ENCODE data around the gene GPR173.

Gene GPR173

GRCh38 chrX:53084863-53085262 lies 36.3 kb downstream of the GPR173 start:
- Histone ChIP-seq H3K36me3 (ENCODE audit: control insufficient read depth, insufficient read depth, low read length) (no peaks in the 10 kb centered on the region), H3K9ac (ENCODE audit: low read length) (no peak overlapping the region), H3K27me3 (ENCODE audit: control insufficient read depth, insufficient read depth, low read length) (peaks cover 4% of the 10 kb centered on the region), H3K4me3 (ENCODE audit: low read length) (no peak overlapping the region), H3K4me1 (ENCODE audit: control insufficient read depth, insufficient read depth, low read length) (peaks cover 4% of the 10 kb centered on the region), H3K27ac (ENCODE audit: low read depth, low read length) (no peak overlapping the region)

DNA sequence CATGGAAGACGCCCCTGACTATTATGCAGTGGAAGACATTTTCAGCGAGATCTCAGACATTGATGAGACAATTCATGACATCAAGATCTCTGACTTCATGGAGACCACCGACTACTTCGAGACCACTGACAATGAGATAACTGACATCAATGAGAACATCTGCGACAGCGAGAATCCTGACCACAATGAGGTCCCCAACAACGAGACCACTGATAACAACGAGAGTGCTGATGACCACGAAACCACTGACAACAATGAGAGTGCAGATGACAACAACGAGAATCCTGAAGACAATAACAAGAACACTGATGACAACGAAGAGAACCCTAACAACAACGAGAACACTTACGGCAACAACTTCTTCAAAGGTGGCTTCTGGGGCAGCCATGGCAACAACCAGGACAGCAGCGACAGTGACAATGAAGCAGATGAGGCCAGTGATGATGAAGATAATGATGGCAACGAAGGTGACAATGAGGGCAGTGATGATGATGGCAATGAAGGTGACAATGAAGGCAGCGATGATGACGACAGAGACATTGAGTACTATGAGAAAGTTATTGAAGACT lies 37.2 kb downstream of the GPR173 start:
- Histone ChIP-seq H3K27ac (ENCODE audit: low read depth, low read length) (no peak overlapping the region), H3K4me1 (ENCODE audit: control insufficient read depth, insufficient read depth, low read length) (peaks cover 4% of the 10 kb centered on the region), H3K36me3 (ENCODE audit: control insufficient read depth, insufficient read depth, low read length) (no peaks in the 10 kb centered on the region), H3K9ac (ENCODE audit: low read length) (no peak overlapping the region), H3K4me3 (ENCODE audit: low read length) (no peak overlapping the region), H3K27me3 (ENCODE audit: control insufficient read depth, insufficient read depth, low read length) (peaks cover 7% of the 10 kb centered on the region)

- no peak overlapping the region for H3K9ac ChIP-seq (ENCODE audit: low read length)
- H3K4me3 ChIP-seq (ENCODE audit: low read length), result no peak overlapping the region
- no peaks in the 10 kb centered on the region for H3K36me3 ChIP-seq (ENCODE audit: control insufficient read depth, insufficient read depth, low read length)
- H3K27me3 ChIP-seq (ENCODE audit: control insufficient read depth, insufficient read depth, low read length), result peaks cover 7% of the 10 kb centered on the region
- peaks cover 4% of the 10 kb centered on the region for H3K4me1 ChIP-seq (ENCODE audit: control insufficient read depth, insufficient read depth, low read length)
- H3K27ac ChIP-seq (ENCODE audit: low read depth, low read length), result peak overlapping the region; percentile 40
Observed at GRCh38 chrX:53086464-53086863, 37.9 kb downstream of the GPR173 start.

DNA sequence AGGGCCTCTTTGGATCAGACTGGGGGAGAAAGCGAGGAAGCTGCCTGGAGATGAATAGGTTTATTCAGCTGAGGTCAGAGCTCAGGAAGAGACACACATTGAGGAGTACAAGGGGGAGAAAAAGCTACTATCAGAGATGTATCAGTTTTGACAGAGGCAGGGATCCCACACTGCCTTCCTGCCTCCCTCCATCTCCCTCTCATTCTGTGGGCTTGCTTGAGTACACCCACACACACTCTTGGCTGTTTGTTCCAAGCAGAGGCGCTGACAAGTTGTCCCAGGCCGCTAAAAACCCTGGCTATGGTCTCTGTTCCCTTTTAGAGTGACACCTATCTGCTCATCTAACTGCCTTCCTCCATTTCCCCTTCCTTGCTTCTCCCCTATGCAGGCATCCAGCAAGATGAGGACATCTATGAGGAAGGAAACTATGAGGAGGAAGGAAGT lies 38.8 kb downstream of the GPR173 start:
- Histone ChIP-seq H3K4me1 (ENCODE audit: control insufficient read depth, insufficient read depth, low read length) (peaks cover 4% of the 10 kb centered on the region), H3K27ac (ENCODE audit: low read depth, low read length) (peak overlapping the region; percentile 76), H3K36me3 (ENCODE audit: control insufficient read depth, insufficient read depth, low read length) (no peaks in the 10 kb centered on the region), H3K9ac (ENCODE audit: low read length) (no peak overlapping the region), H3K4me3 (ENCODE audit: low read length) (no peak overlapping the region), H3K27me3 (ENCODE audit: control insufficient read depth, insufficient read depth, low read length) (peaks cover 7% of the 10 kb centered on the region)

- Histone ChIP-seq H3K27ac (ENCODE audit: low read depth, low read length) (peak overlapping the region; percentile 76), H3K27me3 (ENCODE audit: control insufficient read depth, insufficient read depth, low read length) (peaks cover 7% of the 10 kb centered on the region), H3K4me1 (ENCODE audit: control insufficient read depth, insufficient read depth, low read length) (peaks cover 4% of the 10 kb centered on the region), H3K4me3 (ENCODE audit: low read length) (peak overlapping the region; percentile 63), H3K36me3 (ENCODE audit: control insufficient read depth, insufficient read depth, low read length) (no peaks in the 10 kb centered on the region), H3K9ac (ENCODE audit: low read length) (peak overlapping the region; percentile 7)
Observed at GRCh38 chrX:53088136-53088974, 39.8 kb downstream of the GPR173 start.

DNA sequence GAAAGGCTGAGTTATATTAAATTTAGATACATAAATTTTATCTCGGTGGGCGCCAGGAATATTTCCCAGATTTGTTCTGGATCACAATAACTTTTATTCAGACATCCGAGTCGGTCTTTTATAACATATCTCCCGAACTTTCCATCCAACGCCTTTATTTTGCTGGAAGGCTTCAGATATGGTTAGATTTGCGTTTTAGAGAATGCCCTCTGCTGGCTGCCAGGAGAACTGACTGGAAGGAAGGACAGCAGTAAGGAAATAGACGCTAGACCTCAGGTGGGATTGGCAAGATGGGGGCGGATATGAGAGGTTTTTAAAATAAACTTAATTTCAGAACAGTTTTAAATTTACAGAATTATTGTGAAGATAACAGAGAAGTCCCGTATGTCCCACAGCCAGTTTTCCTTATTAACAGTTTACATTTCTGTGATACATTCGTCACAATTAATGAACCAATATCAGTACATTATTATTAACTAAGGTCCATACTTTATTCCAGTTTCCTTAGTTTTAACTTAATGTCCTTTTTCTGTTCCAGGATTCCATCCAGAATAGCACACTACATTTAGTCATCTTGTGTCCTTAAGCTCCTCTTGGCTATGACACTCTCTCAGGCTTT lies 40.7 kb downstream of the GPR173 start:
- Histone ChIP-seq H3K27ac (ENCODE audit: low read depth, low read length) (peak overlapping the region; percentile 76), H3K36me3 (ENCODE audit: control insufficient read depth, insufficient read depth, low read length) (no peaks in the 10 kb centered on the region), H3K4me1 (ENCODE audit: control insufficient read depth, insufficient read depth, low read length) (peaks cover 2% of the 10 kb centered on the region), H3K4me3 (ENCODE audit: low read length) (peak overlapping the region; percentile 63), H3K27me3 (ENCODE audit: control insufficient read depth, insufficient read depth, low read length) (peaks cover 7% of the 10 kb centered on the region), H3K9ac (ENCODE audit: low read length) (peak overlapping the region; percentile 7)

- no peak overlapping the region for H3K27ac ChIP-seq (ENCODE audit: low read depth, low read length)
- no peak overlapping the region for H3K4me3 ChIP-seq (ENCODE audit: low read length)
- H3K27me3 ChIP-seq (ENCODE audit: control insufficient read depth, insufficient read depth, low read length), result peaks cover 7% of the 10 kb centered on the region
- peaks cover 2% of the 10 kb centered on the region for H3K4me1 ChIP-seq (ENCODE audit: control insufficient read depth, insufficient read depth, low read length)
- no peak overlapping the region for H3K9ac ChIP-seq (ENCODE audit: low read length)
- no peaks in the 10 kb centered on the region for H3K36me3 ChIP-seq (ENCODE audit: control insufficient read depth, insufficient read depth, low read length)
Observed at GRCh38 chrX:53089925-53090324, 41.3 kb downstream of the GPR173 start.

- Histone ChIP-seq H3K9ac (ENCODE audit: low read length) (no peak overlapping the region), H3K27ac (ENCODE audit: low read depth, low read length) (no peak overlapping the region), H3K4me3 (ENCODE audit: low read length) (no peak overlapping the region), H3K4me1 (ENCODE audit: control insufficient read depth, insufficient read depth, low read length) (peaks cover 2% of the 10 kb centered on the region), H3K36me3 (ENCODE audit: control insufficient read depth, insufficient read depth, low read length) (no peaks in the 10 kb centered on the region), H3K27me3 (ENCODE audit: control insufficient read depth, insufficient read depth, low read length) (peaks cover 7% of the 10 kb centered on the region)
Observed at GRCh38 chrX:53091354-53091753, 42.8 kb downstream of the GPR173 start.

GRCh38 chrX:53093177-53093655 lies 44.6 kb downstream of the GPR173 start:
- Histone ChIP-seq H3K4me1 (ENCODE audit: control insufficient read depth, insufficient read depth, low read length) (no peaks in the 10 kb centered on the region), H3K36me3 (ENCODE audit: control insufficient read depth, insufficient read depth, low read length) (no peaks in the 10 kb centered on the region), H3K27me3 (ENCODE audit: control insufficient read depth, insufficient read depth, low read length) (peaks cover 3% of the 10 kb centered on the region), H3K4me3 (ENCODE audit: low read length) (peak overlapping the region; percentile 19), H3K9ac (ENCODE audit: low read length) (no peak overlapping the region), H3K27ac (ENCODE audit: low read depth, low read length) (peak overlapping the region; percentile 72)

- Histone ChIP-seq H3K27ac (ENCODE audit: low read depth, low read length) (peak within 1 kb of the TSS; percentile 86), H3K4me3 (ENCODE audit: low read length) (peak within 1 kb of the TSS; percentile 69), H3K9ac (ENCODE audit: low read length) (no peak within 1 kb of the TSS), H3K4me1 (ENCODE audit: control insufficient read depth, insufficient read depth, low read length) (no peaks in the 10 kb centered on the region), H3K36me3 (ENCODE audit: control insufficient read depth, insufficient read depth, low read length) (no peaks in the 10 kb centered on the region), H3K27me3 (ENCODE audit: control insufficient read depth, insufficient read depth, low read length) (peaks cover 3% of the 10 kb centered on the region)
Observed at GRCh38 chrX:53093748-53094581, 45.4 kb downstream of the GPR173 start, which contains the start of gene KANTR. Gene KANTR, plus strand, starts transcription at chrX:53094142. Its CDS starts 30,131 bp downstream, at chrX:53124273.

- H3K4me3 ChIP-seq (ENCODE audit: low read length), result peak overlapping the region; percentile 69
- peak overlapping the region; percentile 86 for H3K27ac ChIP-seq (ENCODE audit: low read depth, low read length)
- peaks cover 3% of the 10 kb centered on the region for H3K27me3 ChIP-seq (ENCODE audit: control insufficient read depth, insufficient read depth, low read length)
- no peak overlapping the region for H3K9ac ChIP-seq (ENCODE audit: low read length)
- no peaks in the 10 kb centered on the region for H3K4me1 ChIP-seq (ENCODE audit: control insufficient read depth, insufficient read depth, low read length)
- H3K36me3 ChIP-seq (ENCODE audit: control insufficient read depth, insufficient read depth, low read length), result no peaks in the 10 kb centered on the region
Observed at GRCh38 chrX:53094582-53094905, 46.0 kb downstream of the GPR173 start.

DNA sequence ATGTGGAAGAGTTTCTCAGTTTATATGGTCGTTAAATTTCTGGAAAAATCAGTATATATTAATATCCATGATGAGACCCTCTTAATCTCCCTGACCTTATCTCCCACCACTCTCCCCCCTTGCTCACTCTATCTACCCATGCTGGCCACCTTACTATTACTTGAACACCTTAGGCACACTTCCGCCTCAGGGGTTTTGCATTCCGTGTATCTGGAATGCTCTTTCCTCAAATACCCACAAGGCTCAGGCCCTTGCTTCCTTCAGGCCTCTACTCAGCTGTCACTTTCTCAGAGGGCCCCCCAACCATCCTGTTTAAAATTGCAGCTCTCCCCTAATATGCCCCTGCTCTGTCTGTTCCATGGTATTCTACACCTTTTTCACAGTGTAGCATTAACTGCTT lies 47.2 kb downstream of the GPR173 start:
- Histone ChIP-seq H3K36me3 (ENCODE audit: control insufficient read depth, insufficient read depth, low read length) (no peaks in the 10 kb centered on the region), H3K4me3 (ENCODE audit: low read length) (no peak overlapping the region), H3K9ac (ENCODE audit: low read length) (no peak overlapping the region), H3K4me1 (ENCODE audit: control insufficient read depth, insufficient read depth, low read length) (no peaks in the 10 kb centered on the region), H3K27me3 (ENCODE audit: control insufficient read depth, insufficient read depth, low read length) (no peaks in the 10 kb centered on the region), H3K27ac (ENCODE audit: low read depth, low read length) (no peak overlapping the region)

Data from rectal smooth muscle tissue (tissue), 1 donor.